Stimulated activated CD8-positive, alpha-beta memory T cell treated with anti-CD3 and anti-CD28 coated beads, Interleukin-7, amount 100 ng/mL, for 4 hours (primary cell): ENCODE measurements around the gene GABRR3.
A peak's percentile ranks its signal among the peaks of the same experiment; 100 is the strongest.

Source experiments
- DNase-seq, 2 donors: peaks; one replicate each; pipeline ENCODE4 v3.0.0-alpha.2; 2020; ENCODE audit warnings: low read depth in 2 of 2

Gene GABRR3

GRCh38 chr3:97990624-97991292, 44.4 kb downstream of the GABRR3 start:
- DNase-seq = no peak

- no peak for DNase-seq
Measured at GRCh38 chr3:97988784-97989568, 46.1 kb downstream of the GABRR3 start.

DNA sequence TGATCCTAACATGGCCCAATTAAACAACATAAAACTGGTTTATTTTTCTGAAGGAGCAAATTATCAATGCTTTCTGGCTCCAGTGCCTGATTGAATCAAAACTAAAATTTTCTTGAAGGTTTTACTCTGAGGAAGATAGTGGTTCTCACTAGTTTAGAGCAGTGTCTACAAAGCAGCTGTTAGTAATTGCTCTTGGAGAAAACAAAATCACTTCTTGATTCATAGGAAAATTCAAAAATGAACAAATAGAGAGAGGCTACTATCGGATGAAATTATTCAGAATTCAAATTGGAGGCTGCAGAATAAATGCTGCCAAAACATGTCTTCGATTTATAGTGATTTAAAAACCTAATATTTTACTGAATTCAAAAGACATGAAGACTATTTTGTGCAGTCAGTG, 47.8 kb downstream of the GABRR3 start:
- DNase-seq = no peak

- DNase-seq = no peak
Measured at GRCh38 chr3:97983933-97984491, 51.1 kb downstream of the GABRR3 start.

DNA sequence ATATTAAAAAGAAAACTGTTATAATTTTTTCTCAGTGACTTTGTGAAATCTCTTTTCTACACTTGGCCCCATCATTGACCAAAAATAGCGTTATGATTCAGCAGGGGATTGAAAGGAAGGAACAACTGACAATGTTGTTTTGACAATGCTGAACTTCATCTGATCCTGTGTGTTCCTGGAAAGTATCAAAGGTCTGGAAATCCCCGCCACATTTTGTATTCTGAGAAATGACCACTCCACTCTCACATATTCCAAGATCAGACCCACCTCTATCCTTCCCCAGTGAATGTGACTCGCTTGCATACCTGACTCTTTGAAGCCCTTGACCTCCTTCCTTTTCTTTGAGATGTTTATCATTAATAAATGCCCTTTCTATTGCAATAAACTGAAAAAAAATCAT, 53.2 kb downstream of the GABRR3 start:
- DNase-seq = no peak

GRCh38 chr3:97979610-97980009, 55.5 kb downstream of the GABRR3 start:
- DNase-seq = no peak

DNA sequence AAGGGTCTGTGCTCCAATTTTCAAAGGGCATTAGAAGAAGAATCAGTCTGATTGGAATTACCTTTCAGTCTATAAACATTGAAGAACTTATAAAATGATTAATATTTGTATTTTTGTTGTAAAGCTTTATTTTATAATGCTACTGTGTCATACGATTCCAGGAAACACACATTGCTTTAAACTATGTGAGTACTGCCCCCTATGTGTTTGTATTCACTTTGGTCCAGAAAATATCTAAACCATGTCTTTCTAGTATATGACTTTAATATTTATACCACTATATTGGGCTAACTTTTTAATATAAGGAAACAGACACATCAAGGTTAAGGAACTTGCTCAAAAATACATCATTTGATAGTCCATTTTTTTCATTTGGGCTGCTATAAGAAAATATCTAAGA, 59.6 kb downstream of the GABRR3 start:
- DNase-seq = no peak

DNA sequence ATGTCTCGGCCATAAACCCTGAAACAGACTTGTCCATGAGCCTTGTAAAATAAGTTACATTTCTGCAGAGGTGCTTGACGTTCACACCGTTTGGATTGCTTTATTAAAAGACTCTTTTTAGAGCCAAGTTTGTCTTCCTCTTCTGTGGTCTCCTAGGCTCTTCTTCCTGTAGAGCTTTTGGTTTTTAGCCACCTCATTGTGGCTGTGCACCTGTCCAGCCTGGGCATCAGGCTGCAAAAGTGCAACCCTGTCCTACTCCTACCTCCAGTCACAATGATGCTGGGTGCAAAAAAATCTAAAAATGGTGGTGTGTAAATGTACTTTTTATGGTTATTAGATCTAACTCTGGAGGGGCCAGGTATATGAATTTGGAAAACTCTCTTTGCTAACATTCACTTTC, 60.1 kb downstream of the GABRR3 start:
- no peak for DNase-seq

DNA sequence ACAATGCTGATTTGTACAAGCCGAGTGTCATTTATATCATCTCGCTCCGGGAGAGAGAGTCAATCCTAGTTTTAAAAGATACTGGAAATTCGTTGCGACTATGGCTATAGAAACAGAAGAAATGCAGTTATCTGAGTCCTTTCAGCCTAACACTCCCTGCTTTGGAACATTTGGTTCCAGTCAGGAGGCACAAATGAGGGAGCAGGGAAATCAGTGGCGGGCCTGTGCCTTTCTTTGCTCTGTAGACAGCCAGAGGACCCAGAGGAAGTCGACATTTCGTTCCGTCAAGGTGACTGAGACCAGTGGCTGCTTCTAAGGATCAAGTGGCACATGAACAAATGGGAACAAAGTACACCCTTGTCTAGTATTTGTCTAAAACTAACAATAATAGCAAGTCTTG, 62.1 kb downstream of the GABRR3 start:
- no peak for DNase-seq

- DNase-seq = peak; percentile 66 to 79
Measured at GRCh38 chr3:97971679-97972567, 63.2 kb downstream of the GABRR3 start, which contains the start of gene RIOX2. RIOX2 (minus strand) TSS chr3:97972431; CDS start chr3:97967593, 4,838 bp downstream.

GRCh38 chr3:97970956-97971620, 64.0 kb downstream of the GABRR3 start:
- no peak for DNase-seq

DNA sequence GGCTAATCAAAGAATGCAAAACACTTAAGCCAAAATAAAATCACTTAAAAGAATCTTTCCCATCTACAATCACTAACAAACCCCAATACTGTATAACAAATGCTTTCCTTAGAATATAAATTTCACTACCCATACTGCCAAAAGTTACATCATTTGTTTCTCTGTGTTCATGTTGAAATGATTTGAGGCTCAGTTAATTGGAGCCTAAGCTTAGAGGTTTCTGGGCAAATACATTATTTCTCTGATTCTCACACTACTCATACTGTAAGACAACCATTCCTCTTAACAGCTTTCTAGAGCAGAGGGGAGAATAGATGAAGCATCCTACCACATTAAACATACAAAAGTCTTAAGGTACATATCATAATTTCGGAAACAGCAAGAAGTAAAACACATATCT, 65.0 kb downstream of the GABRR3 start:
- DNase-seq = no peak

GRCh38 chr3:97969541-97969940, 65.6 kb downstream of the GABRR3 start:
- DNase-seq = no peak

- DNase-seq = no peak
Measured at GRCh38 chr3:97968376-97968775, 66.7 kb downstream of the GABRR3 start.

- no peak for DNase-seq
Measured at GRCh38 chr3:97967966-97968365, 67.1 kb downstream of the GABRR3 start.

DNA sequence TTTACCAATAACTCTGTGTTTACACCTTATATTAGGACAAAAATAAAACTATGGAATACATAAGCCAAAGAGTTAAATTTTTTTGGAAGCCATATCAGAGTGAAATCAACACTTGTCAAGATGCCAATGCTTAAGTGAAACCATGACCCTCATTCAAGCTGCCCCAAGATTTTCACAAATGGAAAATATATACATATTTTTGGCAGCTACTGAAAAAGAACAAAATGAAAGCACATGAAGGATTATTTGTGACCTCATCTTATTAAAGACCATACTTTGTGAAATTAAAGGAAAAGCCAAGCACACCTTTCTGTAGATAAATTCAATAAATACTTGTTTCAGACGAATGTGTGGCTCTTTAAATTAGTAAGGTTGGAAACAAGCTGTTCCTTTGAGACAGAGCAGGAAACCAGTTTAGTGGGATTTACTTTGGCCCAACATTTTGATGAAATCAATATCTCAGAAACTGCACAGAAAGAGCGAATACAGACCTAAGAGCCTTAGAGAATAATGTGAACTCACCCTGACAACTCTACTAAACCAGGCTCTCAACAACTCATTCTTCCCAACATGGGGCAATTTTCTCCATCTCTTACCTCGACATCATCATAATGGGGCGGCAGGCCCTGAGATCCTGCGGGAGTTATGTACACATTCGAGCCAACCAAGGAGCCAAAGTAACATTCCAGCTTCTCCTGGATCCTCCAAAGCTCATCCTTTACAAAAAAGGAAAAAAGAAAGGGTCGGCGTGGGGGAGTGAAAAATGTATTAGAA, 73.9 kb downstream of the GABRR3 start:
- DNase-seq = no peak

- no peak for DNase-seq
Measured at GRCh38 chr3:97960551-97960950, 74.6 kb downstream of the GABRR3 start.

- no peak for DNase-seq
Measured at GRCh38 chr3:97959872-97960271, 75.2 kb downstream of the GABRR3 start.

GRCh38 chr3:97958796-97959195, 76.3 kb downstream of the GABRR3 start:
- DNase-seq = no peak

DNA sequence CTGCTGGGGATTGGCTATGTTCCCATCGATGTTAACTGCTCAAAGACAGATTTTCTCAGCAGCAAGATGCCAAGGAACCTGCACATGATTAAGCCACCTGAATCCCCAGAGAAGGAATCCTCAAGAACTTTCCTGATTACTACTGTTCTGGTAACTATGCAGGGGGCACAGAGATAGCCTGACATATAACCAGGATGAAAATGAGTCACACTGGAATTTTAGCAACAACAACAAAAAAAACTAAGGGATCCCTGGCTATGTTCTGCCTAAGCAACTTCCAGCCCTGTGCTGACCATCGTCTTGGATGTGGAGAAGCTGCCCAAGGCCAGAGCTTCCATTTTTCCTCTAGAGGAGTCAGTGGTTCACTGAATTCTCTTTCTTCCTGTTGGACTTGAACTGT, 76.7 kb downstream of the GABRR3 start:
- no peak for DNase-seq
